Peyer's patch (tissue), 4 donors: Measurements from ENCODE around the gene ZDHHC17.

ENCODE experiments used
- CTCF ChIP-seq, 6 experiments: fragments of 450-650 bp in 4 of 6; fragments of 200-600 bp in 2 of 6; sonication (generic) in 1 of 6; IDR thresholded peaks; one replicate each; pipeline ENCODE4 v1.5.1; 2017 to 2019; ENCODE audit warnings: antibody characterized with exemption in 6 of 6, mild to moderate bottlenecking in 3 of 6, moderate library complexity in 1 of 6
- POLR2A ChIP-seq, 2 donors: fragments of 450-650 bp; IDR thresholded peaks; one replicate each; pipeline ENCODE4 v1.5.1; 2017; ENCODE audit warnings: antibody characterized with exemption in 2 of 2, mild to moderate bottlenecking in 2 of 2, moderate library complexity in 2 of 2

DNA sequence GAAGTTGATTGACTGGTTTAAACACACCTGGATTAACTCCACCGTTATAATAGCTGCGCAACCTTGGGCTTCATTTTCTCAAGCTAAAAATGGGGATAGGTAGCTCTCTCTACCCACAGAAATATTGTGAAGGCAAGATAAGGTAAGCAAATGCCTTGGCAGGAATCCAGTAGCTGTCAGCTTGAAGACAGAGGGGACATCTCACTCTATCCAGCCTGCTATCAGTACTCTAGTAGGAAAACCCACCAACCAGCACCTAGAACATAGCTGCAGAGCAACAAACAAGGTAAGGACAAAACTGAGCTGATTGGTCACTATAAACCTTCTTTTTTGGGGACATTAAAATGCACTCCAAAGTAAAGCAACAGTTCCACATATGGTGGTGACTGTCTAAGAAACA lies 107.2 kb downstream of the ZDHHC17 start:
- TF ChIP-seq CTCF (IDR thresholded peaks at IDR 0.05) (no peak), POLR2A (IDR thresholded peaks at IDR 0.05) (no peak)
